Measurements from ENCODE around the gene ADGRL3.
"Not testable (repeated sequence)": the region's sequence is repeated elsewhere in the genome, so short reads cannot be mapped to it uniquely, and the experiment has no call there.

The ADGRL3 gene

DNA sequence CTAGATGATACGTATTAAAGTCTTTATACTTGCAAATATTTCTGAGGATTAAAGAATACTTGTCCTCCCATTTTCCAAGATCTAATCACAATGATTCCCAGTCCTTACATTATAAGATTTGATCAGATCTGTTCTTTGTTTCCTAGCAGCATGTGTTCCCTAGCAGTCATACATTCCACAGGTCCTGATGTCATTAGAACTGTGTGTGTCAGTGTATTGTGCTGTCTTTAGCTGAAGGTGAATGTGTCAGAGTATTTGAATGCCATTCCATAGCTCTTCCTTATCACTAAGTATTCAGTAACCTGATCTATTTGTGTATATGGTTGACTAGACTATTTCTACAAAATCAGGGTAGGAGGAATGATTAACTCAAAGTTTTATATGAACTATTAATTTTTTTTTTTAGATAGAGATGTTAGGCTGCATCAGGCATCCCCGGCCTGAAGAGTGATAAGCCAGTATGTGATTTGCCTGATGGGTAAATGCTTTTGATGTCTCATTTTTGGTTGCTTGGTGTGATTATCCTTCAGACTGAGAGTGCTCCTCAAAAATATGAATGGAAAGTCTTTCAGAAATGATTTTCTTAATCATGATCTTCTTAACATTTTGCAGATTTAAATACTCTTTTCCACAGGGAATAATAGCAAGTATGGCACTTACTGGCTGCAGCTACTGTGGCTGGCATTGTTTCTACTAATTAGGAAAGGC lies 4.4 kb downstream of the ADGRL3 start:
- peak; percentile 22 for DNase-seq (ENCODE audit: insufficient read length, low spot score)
- FAIRE-seq = no peak

DNA sequence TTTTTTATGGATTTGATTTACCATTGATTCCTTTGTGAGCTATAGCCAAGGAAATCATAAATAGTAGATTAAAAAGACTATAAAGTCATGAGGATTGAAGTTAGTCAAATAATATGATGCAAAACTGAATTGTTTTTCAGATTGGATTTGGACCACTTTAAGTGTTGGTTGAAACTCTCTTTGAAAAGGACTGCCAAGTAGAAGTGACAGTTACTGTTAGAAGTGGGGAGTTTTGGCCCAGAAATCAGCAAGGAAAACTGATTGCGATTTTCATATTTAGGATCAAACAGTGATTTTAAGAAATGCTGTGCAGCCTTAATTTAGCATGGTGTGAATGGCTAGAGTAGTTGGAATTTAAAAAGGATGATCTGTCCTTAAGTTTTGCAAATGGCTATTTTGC lies 4.9 kb downstream of the ADGRL3 start:
- DNase-seq (ENCODE audit: insufficient read length, low spot score) (no peak), FAIRE-seq (no peak)

DNA sequence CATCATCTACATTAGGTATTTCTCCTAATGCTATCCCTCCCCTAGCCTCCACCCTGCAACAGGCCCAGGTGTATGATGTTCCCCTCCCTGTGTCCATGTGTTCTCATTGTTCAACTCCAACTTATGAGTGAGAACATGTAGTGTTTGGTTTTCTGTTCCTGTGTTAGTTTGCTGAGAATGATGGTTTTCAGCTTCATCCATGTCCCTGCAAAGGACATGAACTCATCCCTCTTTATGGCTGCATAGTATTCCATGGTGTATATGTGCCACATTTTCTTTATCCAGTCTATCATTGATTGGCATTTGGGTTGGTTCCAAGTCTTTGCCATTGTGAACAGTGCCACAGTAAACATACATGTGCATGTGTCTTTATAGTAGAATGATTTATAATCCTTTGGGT lies 7.0 kb downstream of the ADGRL3 start:
- not testable (repeated sequence) for DNase-seq (ENCODE audit: insufficient read length, low spot score); FAIRE-seq

DNA sequence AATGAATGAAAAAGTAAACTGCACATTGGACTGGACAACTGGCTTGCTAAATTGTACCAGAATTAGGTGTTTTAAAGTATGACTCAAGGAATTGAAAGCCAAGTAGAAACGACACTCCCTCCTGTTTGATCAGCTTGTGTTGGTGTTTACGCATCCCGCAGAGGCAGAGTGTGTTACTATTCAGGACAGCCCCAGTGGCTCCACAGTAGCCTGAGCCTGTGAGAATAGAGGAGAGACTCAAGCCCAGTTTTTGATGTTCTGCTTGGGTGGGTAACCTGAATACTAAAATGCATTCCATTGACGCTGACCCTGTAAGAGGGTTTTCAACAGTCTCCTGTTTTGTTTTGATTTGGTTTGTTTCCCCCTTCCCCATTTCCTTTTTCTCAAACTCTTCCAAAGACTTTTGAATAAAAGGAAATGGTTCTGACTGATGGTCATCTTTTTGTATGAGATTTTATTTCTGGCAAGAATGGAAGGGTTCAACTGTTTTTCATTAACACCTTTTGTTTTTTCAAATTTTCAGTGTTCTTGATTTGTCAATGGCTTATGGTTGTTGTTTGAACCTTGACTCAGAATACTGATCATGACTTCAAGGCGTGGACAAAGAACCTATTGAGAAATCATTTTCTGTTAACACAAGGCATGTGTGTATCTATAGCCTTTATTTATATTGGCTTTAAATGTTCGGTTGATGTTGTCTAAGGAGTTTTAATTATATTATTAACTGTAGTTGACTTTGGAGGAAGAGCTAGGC lies 10.2 kb downstream of the ADGRL3 start:
- DNase-seq (ENCODE audit: insufficient read length, low spot score) (no peak), FAIRE-seq (no peak)

DNA sequence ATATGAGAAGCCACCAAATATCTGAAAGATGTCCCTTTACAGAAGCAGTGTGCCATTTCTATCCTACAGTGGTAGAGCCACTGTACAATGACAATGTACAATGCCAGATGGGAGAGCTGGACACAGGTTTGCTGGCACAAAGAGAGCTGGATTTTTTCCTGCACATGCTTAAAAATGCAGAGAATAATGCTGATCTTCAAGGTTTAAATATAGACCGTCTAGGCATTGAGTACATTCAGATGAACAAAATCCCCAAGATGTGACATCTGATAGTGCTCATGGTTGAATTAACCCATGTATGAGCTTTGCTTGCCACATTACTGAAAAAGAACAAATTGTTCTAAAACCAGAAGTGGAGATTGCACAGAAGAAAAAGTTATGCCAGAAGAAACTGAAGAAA lies 11.7 kb downstream of the ADGRL3 start:
- no peak for DNase-seq (ENCODE audit: insufficient read length, low spot score)
- FAIRE-seq = no peak

DNA sequence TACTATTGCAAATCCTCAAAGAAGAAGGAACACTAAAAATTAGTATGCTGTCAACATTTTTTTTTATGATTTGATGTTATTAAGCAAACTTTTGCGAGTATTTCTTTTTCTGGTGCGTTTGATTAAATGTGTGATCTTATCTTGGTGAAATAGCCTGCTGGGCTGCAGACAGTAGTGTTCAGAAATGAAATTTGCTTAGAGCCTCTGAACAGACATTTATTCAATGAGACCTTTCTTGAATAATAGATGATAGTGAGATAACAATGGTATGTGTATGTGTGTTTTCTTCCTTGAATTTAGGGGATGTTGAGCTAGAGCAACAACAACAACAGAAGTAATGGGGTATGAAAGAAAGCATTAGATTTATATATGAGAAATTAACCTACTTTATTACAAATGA lies 12.7 kb downstream of the ADGRL3 start:
- no peak for FAIRE-seq

DNA sequence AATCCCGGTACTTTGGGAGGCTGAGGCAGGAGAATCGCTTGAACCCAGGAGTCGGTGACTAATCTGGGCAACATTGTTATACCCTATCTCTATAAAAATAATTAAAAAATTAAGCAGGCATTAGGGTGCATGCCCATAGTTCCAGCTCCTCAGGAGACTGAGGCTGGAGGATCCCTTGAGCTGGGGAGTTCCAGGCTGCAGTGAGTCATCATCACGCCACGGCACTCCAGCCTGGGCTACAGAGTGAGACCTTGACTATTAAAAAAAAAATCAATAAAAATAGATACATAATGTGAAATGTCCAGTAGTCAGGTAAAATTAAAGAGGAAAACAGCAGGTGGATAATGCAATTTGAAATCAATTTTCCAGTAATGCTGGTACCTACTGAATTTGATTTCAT lies 14.6 kb downstream of the ADGRL3 start:
- FAIRE-seq = no peak
- no peak for DNase-seq (ENCODE audit: insufficient read length, low spot score)

More for the DNA sequence above, 12.7 kb downstream of the ADGRL3 start:
- no peak for DNase-seq (ENCODE audit: insufficient read length, low spot score)

DNA sequence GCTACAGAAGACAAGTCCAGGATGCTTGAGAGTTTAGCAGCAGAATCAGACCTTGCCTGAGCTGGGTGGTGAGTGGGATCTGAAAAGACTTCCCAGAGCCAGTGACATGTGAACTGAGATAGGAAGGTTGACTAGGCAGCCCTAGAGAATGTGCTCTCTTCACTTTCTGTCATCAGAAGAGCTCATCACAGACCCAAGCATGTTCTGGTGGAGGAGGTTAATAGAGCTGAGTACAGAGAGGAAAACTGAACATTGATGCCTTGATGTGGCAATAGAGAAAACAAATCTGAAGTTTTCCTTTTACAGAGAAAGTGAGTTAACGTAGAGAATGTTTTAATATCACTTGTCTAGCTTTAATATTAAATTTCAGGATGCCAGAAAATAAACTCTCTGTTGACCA lies 17.1 kb downstream of the ADGRL3 start:
- FAIRE-seq = no peak
- DNase-seq (ENCODE audit: insufficient read length, low spot score) = no peak

DNA sequence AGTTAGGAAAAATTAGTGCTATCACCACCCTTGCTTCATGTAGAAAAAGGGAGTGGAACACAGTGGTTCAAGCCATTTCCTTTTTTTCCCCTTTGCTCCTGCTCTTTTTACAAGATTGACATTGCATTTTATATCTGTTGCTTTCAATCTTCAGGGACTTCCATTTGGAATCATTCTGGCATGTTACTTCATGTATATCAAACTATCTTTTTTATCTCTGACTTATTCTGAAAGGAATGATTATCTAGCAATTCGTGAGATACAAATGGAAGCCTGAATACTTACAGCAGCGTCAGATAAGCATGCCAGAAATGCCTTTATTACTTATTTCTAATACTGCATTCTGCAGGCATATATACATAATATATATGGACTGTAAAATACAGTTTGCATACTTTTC lies 20.4 kb downstream of the ADGRL3 start:
- DNase-seq (ENCODE audit: insufficient read length, low spot score) (no peak), FAIRE-seq (no peak)

DNA sequence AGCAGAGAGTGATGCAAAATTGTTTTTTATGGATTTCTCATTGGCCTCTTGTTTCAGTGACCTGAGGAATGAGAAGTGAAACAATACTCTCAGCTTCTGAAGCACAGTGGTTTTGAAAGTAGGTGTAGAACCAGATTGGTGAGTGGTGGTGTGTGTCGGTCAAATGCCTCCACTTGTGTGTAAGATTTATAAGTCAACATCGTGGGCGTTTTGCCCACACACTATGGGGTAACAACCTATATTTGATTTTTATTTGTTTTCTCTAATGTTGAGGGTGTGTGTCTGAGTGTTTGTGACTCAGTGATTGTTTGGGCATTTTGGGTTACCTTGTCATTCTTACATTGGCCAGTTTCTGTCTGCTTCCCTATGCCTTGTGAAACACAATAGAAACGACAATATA lies 23.3 kb downstream of the ADGRL3 start:
- no peak for DNase-seq (ENCODE audit: insufficient read length, low spot score)
- no peak for FAIRE-seq

DNA sequence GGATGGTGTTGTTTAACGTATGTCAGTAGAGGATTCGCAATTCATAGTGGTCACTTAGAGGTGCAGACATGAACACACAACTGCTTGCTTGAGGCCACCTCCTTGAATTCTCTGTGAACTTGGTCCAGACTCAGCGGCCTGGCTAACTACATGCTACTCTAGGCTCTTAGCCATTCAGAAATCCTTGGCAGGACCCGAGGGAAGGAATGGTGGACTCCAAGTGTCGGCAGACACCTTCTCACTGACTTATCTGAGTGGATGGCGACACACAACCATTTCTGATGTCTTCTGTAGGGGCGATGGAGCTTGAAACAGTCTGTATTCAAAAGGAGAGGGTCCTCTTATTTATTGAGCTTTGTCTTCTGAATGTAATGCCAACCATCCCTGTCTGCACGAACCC lies 24.4 kb downstream of the ADGRL3 start:
- no peak for FAIRE-seq
- no peak for DNase-seq (ENCODE audit: insufficient read length, low spot score)

DNA sequence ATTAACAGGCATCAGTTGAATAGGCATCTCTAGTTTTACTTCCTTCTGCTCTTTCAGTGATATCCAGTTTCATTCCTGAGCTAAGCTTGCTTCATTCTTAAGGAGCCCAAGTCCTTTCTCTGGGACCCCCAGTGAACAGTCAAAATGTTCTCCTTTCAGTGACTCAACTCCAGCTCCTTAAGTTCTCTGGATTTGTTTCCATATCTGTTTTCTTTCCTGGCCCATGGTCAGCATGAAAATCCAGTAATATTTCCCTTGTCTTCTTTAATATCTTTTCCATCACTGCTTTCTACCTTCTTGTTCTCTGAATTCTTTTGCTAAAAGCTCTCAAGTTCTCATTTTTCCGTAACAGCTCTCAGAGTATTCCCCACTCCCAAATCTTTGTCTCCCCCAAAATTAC lies 25.5 kb downstream of the ADGRL3 start:
- DNase-seq (ENCODE audit: insufficient read length, low spot score) = no peak
- no peak for FAIRE-seq

DNA sequence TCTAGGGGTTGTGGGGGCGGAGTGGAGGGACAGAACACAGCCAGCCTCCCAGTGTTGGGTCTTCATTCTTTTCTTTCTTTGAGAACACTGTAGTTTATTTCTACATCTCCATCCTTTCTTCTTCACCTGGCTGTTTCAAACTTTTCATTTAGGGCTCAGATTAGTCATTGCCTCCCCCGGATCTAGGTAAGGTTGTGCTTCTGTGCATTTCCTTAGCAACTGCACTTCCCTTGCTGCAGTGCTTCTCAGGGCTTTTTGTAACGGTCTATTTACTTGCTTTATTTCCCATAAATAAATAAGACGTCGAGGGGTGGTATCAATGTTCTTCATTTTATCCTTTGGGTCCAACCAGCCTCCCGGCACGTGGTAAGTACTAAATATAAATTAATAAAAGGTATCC lies 31.3 kb downstream of the ADGRL3 start:
- no peak for DNase-seq (ENCODE audit: insufficient read length, low spot score)

DNA sequence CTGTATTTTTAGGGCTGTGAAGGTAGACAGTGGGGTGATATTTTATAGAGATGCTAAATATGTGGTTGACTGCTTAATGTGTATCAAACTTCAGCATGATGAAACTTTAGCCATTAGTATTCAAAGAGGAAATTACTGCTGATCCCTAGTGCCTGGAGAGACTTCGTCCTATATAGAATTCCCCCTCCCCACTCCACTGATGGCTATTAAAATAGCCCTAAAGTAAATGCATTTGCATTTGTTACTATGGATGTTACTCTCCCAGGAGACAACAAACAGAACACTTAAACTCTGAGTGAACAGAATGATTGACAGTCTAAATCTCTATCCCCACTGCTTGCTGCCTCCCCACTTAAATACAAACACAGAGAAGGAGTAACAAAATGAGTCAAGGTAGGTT lies 39.1 kb downstream of the ADGRL3 start:
- FAIRE-seq = no peak
- DNase-seq (ENCODE audit: insufficient read length, low spot score) = no peak

More for the DNA sequence above, 31.3 kb downstream of the ADGRL3 start:
- no peak for FAIRE-seq

DNA sequence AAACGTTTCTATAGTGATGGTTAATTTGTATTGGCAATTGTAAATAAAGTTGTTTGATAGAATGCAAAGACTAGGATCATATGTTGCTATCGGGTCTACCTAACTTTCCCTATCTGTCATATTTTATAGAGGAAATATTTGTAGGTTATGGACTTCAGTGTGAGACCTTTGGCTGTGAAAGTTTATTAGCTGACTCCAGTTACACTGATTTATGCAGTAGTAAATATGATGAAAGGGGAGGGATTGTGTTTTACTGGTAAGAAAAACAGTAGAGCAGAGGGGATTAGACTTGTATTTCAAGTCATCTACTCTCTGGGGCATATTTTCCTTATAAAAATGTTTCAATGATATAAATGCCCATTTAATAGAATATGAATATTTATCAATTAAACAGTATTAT lies 43.8 kb downstream of the ADGRL3 start:
- DNase-seq (ENCODE audit: insufficient read length, low spot score) (no peak), FAIRE-seq (no peak)

DNA sequence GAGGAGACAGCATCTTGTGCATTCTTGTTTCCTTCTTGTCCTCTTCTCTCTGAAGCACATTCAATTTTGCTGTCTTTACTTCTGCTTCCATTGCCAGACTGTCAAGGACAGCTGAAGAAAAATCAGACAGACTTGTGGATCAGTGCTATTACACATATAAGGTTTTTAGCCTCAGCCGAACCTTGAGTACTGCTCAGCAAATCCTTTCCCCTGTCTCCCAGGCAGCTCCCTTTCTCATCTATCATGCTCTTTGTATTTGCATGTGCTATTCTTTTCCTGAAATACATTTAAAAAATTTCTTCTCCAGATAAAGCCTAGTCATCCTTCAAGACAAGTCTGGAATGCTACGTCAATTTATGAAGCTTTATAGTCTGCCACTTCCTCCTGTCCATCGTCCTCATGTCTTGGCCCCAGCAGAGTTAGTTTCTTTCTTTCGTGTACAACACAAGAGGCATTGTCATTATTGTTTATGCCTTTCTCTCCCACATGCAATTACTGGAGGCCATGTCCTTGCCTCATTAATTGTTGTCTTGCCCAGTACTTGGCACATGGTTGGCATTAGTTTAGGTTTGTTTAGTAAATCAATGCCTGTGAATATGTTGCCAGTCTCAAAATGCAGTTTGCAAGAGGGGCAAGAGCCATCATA lies 45.1 kb downstream of the ADGRL3 start:
- FAIRE-seq (no peak), DNase-seq (ENCODE audit: insufficient read length, low spot score) (no peak)

DNA sequence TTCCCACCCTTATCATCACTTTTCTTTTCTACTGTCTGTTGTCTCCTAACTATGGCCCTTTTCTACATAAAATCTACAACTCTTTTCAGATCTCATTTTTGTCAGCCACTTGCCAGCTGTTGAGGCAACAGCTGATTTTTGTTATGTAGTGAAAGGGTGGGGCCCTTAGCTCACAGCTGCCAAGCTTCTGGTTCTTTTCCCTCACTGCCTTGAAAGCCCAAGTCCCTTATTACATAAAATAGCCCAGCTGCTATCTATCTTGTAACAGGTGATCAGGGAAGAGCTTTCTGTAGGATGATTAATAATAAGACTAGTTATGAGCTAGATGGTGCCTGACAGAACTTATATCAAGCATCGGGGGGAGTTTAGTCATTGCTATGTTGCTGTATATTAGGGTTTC lies 45.9 kb downstream of the ADGRL3 start:
- FAIRE-seq (no peak), DNase-seq (ENCODE audit: insufficient read length, low spot score) (no peak)

DNA sequence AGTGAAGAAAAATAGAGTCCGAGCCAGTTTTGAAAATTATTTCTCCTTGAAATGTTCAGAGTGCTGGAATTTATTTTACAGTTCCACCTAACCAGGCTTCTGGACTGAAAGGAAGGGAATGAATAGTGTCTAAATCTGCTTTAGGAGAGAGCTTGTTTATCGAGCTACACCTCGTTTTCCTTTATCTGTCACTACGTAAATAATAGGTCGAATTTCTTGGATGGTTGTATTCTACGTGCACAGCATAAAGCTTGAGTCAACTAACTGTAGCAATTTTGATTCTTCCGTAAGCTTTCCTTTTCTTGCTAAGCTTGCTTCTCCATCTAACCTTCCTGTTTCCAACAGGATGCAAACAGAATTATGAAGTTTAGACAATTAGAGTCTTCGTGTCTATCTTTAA lies 48.6 kb downstream of the ADGRL3 start:
- no peak for FAIRE-seq
- no peak for DNase-seq (ENCODE audit: insufficient read length, low spot score)

DNA sequence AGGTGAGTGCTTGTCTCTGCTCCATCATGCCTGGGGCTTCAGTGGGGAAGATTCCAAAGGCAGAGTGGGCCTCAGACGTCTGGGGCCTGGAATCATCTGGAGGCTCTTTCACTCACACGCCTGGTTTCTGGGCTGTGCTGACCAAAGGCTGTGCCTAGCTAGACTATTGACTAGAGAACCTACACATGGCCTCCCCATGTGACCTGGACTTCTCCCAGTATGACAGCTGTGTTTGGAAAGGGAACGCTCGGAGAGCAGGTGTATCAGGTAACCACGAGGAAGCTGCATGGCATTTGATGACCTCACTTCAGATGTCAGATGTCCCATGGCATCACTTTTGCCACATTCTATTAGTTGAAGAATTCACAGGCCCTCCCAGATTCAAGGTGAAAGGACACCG lies 51.0 kb downstream of the ADGRL3 start:
- DNase-seq (ENCODE audit: insufficient read length, low spot score) (no peak), FAIRE-seq (no peak)

DNA sequence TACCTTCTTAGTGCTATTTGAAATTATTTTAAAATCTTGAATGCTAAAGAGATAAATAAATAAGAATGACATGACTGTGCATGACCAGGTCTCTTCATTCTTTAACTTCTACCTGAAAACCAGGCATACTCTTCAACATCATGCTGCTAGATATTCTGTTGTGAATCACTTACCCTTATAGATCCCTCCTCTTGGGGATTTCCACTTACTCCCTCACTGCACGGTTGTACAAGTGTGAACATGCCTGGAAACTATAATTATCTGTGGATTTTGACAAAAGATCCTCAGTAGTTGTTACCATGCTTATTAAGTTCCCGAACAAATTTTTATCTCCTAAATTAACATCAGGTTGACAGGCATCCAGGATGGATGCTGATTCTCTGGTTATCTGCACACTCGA lies 54.3 kb downstream of the ADGRL3 start:
- DNase-seq (ENCODE audit: insufficient read length, low spot score) = no peak
- FAIRE-seq = no peak

DNA sequence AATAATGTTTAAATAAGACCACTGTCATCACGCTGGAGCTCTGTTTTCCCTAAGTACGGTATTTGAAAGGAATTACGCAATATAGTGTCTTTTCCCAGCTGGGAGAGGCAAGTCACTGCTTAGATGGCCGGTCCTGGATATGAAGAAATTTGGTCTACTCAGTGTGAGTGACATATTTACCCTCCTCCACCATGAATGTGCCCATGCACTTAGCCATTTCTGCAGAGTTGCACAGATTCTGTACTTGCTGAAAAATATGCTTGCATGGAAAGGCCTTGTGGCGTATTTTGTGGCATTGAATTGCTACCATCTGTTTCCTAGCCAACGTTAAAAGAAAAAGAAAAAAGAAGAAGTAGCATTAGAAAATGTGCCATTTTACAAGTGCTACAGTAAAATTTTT lies 73.1 kb downstream of the ADGRL3 start:
- FAIRE-seq (no peak), DNase-seq (ENCODE audit: insufficient read length, low spot score) (no peak)

DNA sequence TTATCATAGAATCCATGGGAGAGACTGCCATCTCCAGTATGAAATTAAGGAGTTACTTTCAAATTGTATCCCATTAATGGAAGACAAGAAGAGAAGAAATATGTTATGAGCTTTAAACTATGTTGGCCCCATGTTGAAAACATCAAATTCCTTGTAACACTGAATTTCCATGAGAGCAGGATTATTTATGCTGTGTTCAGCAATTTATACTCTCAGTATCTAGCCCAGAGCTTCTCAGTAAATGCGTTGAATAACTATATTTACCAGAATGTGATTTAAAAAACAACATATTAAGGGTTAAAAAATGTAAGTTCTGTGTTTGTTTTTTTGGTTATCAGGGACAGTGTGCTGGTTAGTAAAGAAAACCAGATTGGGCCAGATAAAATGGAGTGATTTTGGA lies 74.2 kb downstream of the ADGRL3 start:
- FAIRE-seq (no peak), DNase-seq (ENCODE audit: insufficient read length, low spot score) (no peak)

Measured in HTR-8/SVneo (cell line).